Measurements from ENCODE around the gene ONECUT3.
"Not testable (repeated sequence)": the region's sequence is repeated elsewhere in the genome, so short reads cannot be mapped to it uniquely, and the experiment has no call there.

The ONECUT3 gene

DNA sequence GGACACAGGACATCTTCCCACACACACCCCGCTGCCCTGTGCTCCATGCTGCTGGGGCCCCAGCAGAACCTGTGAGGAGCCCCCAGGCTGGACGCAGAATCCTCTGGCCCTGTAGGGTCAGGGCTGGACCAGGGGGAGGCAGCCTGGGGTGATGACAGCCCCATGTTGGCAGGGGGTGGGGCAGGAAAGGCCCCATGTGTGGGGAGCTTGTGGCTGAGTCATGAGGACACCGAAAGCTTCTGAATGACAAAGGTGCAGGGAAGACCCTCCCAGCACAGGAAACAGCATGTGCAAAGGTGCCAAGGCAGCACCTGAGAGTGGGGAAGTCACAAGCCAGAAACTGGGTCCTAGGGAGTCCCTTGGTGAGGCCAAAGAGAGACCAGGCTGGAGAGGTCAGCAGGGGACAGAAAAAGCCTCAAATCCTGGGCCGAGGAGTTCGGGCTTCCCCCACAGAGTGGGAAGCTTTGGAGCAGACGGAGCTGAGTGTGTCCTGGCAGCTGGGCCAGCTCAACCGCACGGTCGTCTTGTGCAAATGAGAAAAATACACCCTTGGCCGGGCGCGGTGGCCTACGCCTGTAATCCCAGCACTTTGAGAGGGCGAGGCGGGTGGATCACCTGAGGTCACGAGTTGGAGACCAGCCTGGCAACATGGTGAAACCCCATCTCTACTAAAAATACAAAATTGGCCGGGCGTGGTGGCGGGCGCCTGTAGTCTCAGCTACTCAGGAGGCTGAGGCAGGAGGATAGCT, 41.3 kb downstream of the ONECUT3 start:
- no peak for DNase-seq (ENCODE audit: low read depth in 2 of 2)

DNA sequence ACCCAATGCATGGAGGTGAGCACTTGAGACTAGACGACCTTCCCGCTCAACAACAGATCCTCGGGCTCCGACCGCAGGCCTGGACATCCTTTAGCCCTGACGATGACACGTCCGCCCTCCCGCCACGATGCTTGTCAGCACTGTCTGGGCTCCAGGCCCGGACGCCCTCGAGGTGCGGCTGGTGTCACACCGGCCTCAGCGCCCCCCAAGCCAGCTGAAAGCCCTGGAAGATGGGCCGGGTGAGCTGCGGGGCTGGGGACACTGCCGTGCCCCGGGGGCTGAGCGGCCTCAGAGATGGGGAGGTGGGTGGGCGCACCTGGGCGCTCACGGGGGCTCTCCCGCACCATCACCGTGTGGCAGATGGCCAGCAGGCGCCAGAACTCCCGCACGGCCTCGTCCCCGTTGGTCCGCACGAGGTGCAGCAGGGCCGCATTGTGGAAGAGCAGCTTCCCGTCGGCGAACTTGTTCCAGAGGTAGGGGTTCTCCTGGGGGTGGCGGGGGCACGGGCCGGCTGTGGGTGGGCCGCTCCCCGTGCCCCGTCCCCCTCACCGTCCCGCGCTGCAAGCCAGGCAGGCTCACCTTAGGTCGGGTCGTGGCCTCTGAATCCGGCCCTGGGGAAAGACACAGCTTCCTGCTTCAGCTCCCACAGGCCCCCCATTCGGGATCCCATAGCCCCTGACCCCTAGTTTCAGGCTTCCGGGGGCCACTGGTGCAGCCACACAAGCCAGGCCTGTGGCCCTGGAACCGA, 43.3 kb downstream of the ONECUT3 start:
- no peak for DNase-seq (ENCODE audit: low read depth in 2 of 2)

DNA sequence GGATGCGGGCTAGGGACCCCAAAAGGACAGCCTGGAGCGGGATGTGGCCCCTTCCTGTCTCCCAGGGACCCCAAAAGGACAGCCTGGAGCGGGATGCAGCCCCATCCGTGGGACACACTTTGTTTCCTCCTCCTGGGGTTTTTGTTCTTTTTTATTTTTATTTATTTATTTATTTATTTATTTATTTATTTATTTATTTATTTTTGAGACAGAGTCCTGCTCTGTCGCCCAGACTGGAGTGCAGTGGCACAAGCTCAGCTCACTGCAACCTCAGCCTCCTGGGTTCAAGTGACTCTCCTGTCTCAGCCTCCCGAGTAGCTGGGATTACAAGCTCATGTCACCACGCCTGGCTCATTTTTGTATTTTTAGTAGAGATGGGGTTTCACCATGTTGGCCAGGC, 44.0 kb downstream of the ONECUT3 start:
- DNase-seq (ENCODE audit: low read depth in 2 of 2) = not testable (repeated sequence)

DNA sequence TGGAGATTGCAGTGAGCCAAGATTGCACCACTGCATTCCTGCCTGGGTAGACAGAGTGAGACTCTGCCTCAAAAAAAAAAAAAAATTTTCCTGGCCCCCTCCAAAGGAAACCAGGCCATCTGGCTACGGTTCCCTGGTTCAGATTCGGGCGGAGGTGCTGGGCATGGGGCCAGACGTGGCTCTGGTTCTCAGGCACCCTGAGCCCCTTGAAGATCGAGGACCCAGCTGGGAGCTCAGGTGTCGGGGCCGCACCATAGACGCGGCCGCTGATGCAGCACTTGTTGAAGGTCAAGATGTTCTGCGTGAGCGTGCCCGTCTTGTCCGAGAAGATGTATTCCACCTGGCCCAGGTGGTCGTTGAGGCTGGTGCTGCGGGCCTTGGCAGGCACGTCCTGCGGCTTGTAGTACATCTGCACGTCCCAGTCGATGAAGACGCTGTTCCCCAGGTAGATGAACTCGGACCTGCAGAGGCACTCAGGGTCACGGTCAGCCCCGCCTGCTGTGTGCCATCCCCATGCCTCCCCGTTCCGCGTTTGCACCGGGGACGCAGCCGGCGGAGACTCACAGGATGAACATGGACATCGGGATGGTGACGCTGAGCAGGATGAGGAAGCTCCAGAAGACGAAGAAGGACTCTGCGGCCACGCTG, 46.5 kb downstream of the ONECUT3 start:
- no peak for DNase-seq (ENCODE audit: low read depth in 2 of 2)

DNA sequence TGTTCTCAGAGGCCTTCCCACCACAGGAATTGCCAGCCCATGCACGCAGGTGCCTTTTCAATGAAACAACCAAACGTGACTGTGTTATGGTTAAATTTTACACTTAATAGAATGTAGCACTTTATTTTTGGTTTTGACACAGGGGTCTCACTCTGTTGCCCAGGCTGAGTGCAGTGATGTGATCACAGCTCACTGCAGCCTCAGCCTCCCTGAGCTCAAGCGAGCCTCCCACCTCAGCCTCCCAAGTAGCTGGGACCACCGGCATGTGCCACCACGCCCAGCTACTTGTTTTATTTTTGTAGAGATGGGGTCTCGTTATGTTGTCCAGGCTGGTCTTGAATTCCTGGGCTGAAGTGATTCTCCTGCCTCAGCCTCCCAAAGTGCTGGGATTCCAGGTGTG, 51.6 kb downstream of the ONECUT3 start:
- DNase-seq (ENCODE audit: low read depth in 2 of 2) = no peak

DNA sequence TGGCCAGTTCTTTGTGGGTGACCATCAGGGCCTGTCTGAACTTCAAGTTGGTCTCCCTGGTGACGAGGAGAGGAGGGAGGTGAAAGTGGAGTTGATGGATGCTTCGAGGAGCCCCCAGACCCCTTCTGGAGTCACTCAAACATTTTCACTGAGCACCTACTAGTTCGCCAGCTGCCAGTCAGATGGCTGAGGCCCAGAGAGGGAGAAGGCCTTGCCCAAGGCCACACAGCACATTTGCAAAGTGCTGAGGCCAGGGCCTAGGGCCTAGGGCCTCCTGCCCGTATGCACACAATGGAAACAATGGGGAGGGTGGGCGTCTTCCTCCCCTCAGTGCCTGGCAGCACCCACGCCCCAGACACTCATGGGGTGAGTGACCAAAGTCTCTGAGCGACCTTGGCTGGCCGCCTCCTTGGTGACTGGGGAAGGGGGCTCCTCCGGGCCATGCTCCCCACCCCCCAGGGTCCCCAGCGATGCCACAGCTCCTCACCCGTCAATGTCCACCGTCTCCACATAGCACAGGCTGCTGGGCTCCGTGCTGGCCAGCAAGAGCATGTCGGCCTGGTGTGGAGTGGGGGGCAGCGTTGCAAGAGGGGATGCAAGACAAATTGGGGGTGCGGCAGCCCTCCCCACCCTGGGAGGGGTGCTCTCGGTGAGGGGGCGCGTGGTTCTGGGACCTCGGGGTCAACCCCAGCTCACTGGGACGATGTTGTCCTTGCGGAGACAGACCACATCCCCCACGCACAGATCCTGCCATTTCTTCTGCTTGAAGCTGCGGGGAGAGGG, 52.3 kb downstream of the ONECUT3 start:
- no peak for DNase-seq (ENCODE audit: low read depth in 2 of 2)

DNA sequence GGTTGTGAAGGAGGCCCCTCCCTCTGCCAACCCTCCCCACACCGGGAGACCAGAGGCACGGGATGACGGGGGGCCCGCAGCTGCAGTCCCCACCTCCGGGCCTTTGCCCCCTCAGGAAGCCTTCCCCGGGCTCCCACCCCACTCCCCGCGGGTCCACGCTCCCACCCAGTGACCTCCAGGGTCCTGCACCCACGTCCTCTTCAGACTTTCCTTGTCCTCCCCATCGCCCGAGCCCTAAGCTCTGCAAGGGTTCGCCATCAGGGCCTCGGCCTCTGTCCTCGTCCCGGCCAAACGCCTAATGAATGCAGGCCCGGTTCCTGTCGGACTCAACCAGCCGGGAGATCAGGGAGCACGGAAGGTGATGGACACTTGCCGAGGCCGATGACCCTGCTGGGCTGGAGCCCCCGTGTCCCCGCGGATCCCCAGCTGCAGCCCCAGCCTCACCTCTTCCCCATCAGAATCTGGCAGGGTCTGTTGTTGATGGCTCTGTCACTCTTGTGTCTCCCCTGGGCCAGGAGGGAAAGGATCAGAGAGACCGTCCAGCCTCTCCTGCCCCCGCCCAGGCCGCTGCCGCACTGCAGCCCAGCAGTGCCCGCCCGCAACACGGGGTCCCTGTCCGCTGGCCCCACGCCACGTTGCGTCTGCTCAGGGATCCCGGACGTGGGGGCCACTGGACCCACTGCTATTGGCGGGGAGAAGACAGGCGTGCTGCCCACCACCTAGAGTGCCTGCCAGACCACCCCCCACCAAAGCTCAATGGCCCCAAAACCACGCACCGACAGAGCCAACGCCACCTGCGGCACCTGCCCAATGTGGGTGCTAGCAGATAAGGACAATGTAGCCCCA, 53.1 kb downstream of the ONECUT3 start:
- no peak for DNase-seq (ENCODE audit: low read depth in 2 of 2)

DNA sequence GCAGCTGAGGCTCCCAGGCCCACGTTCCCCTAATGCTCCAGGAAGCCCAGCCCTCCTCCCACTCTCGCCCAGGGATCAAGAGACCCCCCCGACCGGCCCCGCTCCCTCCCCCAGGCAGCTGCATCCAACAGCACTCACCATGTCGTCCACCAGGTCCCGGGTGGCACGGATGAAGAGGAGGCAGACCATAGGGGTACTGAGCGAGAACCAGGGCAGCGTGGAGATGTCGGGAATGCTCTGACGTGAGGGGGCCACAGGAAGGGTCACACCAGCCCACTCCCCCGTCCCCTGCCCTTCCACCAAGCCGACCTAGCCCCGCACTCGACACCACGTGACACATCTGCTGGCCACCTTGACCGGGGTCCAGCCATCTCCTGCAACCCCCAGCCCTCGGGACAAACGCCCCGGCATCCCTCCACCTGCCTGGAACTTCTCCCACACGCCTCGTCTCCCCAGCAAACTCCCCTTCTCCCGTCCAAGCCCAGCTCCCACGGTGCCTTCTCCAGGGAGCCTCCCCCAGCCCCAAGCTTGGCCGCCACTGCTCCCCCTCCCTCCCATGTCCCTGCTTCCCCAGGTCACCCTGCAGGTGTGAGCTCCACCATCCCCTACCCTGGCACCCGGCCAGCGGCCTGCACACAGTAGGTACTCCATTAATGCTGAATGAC, 53.9 kb downstream of the ONECUT3 start:
- DNase-seq (ENCODE audit: low read depth in 2 of 2) = no peak

DNA sequence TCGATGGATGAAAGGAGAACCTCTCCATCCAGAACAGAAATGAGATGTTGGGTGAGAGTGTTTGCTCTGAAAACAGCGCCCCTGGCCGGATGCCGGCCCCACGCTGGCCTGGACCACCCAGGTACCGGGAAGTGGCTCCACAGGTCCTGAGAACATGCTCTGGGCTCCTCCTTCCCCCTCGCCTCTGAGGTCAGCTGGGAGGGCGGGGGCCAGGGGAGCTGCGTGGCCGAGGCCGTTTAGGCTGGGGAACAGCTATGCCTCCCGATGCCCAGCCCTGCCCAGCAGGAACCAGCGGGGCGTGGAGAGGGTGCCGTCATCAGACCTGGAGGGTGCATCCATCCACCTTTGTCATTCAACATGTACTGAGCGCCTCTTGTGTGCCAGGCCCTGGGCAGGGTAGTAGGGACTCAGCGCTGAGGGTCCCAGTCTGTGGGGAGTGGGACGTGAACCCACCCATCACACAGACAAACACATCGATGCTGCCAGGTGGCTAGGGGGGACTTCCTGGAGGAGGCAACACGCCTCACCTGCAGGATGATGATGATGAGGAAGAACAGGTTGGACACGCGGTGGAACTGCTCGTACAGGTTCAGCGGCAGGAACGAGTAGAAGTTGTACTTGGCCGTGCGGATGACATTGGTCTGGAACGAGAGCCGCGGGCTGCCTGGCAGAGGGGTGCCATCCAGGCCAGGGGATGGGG, 54.5 kb downstream of the ONECUT3 start:
- DNase-seq (ENCODE audit: low read depth in 2 of 2) = no peak

DNA sequence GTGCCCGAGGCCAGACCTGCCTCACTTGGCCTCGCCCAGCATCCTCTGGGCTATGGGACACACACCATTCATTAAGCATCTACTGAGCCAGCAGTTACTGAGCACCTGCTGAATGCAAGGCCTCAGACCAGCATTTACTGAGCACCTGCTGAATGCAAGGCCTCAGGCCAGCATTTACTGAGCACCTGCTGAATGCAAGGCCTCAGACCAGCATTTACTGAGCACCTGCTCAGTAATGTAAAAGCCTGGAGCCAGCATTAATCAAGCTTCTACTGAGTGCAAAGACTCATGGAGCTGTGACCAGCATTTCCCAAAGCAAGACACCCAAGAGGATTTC, 55.1 kb downstream of the ONECUT3 start:
- DNase-seq (ENCODE audit: low read depth in 2 of 2) = no peak

DNA sequence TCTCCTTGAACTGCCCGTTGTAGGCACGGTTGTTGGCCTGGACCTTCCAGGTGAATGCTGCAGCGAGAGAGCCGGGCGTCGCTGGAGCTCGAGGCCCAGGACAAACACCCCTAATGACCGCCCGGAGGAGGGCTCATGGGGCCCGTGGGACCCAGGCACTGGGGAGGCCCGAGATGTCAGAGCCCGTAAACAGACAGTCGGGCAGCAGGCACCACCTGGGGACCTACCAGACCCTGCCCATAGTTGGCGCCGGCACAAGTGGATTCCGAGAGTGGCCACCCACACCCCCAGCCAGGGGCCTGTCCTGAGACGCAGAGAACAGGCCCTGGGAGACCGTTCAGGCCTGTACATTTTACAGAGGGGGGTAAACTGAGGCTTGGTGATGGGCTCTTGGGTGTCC, 56.4 kb downstream of the ONECUT3 start:
- no peak for DNase-seq (ENCODE audit: low read depth in 2 of 2)

DNA sequence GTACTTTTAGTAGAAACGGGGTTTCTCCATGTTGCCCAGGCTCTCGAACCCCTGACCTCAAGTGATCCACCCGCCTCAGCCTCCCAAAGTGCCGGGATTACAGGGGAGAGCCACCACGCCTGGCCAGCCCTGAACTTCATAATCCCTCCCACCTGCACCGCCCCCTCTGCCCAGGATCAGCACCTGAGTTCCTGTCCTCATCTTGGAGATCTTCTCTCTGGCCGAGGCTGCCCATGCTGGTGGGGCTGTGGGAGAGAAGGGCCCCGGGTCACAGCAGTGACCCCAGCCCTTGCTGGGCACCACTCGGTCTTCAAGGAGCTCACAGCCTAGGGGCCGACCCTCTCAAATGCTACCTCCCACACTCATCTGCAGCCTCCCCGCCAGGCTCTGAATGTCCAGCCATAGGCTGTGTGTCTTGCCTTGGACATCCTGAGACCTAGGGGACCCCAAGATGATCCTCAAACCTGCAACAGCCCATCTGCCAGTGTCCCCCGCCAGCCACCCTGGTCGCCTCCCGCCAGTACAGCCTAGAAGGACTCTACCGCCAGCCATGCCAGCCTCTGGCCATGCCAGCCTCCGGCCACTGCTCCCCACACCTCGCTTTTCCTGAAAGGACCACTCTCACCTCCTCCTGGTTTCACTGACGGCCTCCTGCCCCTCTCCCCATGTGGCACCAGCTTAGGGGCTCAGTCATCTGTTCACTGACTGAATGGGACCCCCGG, 57.3 kb downstream of the ONECUT3 start:
- DNase-seq (ENCODE audit: low read depth in 2 of 2) = no peak

DNA sequence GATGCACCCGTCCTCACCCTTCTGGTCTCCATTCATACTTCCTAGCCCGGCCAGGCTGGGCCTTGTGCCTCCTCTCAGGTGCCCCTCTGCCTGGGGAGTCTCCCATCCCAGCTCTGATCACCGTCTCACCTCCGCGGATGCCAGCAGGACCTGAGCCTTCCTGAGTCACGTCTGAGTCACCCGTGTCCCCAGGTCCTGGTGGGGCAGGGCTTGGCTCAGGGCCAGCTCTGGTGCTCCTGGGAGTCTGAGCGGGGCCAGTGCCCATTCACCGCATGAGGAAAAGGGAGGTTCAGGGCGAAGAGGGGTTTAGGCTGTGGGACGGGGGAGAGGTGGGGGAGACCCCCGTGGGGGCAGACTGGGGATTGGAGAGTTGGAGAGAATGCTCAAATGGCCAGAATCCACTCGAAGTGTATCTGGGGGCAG, 58.2 kb downstream of the ONECUT3 start:
- DNase-seq (ENCODE audit: low read depth in 2 of 2) = peak; percentile 36 to 47

DNA sequence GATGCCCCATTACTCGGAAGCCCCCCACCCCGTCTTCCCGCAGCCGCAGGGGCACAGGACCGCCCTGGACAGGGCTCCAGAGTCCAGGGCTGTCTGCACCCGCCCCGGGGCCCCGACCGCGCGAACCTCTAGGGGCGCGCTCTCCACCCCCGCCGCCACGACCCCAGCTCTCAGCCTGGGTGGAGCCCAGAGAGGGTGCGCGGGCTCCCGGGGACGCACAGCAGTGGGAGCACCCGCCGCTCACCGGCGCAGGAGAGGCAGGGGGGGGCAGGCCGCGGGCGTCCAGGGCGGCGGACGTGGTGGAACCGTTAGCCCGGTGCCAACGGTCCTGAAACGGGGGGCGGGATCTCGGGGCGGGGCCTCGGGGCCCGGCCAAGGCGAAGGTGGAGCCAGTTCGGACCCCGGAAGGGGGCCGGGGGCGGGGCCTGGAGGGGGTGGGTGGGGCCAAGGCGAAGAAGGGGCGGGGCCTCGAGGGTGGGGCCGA, 58.7 kb downstream of the ONECUT3 start, which contains the start of gene ATP8B3:
TSS of gene ATP8B3 (minus strand) at position 335 of the 484 bp plus-strand sequence. CDS start 540 bp downstream, outside the sequence.
- peak; percentile 47 to 66 for DNase-seq (ENCODE audit: low read depth in 2 of 2)

DNA sequence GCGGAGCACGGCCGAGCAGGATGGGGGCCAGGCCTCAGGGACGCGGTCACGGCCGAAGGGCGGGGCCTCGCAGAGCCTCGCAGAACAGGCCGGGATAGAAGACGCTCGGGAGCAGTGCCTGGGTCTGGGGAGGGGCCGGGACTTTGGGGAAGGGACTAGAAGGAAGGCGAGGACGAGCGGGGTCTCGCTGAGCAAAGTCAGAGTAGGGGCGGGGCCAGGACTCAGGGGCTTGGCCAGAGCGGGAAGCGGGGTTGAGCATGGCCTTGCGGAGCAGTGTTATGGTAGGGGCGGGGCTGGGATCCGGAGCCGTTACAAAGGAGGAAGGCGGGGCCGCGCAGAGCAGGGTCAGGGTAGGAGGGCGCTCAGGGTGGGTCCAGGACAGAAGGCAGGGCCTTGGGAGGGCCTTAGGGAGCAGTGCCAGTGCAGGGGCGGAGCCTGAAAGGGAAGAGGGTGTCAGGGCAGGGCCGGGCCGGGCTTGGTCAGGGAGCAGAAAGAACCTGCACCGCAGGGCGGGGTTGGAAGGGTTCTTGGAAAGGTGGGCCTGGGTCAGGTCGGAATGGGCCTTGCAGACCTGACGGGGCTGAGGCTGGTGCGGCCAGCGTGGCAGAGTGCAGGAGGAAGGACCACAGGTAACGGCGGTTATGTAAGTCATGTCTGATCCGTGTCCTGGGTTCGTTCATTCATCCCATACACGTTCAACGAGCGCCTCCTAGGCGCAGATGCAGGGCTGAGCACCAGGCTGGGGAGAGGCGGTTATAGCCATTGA, 59.3 kb downstream of the ONECUT3 start:
- peak; percentile 53 to 68 for DNase-seq (ENCODE audit: low read depth in 2 of 2)

DNA sequence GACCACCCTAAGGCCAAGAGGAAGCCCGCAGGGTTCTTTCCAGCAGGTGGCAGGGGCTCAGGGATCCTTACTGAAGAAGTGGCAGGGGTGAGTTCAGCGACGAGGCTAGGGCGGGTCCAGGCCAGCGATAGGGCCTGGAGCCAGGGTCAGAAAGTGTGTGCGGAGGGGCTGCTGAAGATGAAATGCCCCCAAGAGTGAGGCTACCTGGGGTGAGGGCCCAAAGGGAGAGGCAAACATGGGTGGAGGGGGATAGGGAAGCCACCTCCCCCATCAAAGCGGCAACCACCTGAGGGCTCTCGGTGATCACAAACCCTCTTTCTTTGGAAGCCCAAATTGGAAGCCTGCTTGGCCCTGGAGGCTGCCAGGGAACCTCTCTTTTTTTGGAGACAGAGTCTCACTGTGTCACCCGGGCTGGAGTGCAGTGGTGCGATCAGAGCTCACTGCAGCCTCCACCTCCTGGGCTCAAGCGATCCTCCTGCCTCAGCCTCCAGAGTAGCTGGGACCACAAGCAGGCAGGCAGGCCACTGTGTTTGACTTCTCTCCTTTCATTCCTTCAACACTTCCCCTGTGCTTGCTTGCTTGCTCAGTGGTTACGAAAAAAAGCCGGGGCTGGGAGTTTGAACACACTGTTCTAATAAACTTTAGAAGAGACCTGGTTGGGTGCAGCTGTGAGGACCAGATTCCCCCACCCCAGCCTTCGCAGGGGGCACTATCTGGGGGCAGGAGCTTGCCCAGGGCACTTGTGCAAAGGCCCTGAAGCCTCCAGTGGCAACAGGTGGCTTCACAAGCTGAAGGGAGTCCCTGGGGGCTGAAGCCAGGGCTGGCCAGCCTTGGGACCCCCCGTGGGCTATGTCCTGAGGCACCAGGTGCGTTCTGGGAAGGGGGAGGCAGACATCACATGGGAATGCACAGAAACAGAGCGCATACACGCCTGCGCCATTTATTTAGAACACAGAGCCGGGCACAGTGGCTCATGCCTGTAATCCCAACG, 60.2 kb downstream of the ONECUT3 start:
- DNase-seq (ENCODE audit: low read depth in 2 of 2) = no peak

DNA sequence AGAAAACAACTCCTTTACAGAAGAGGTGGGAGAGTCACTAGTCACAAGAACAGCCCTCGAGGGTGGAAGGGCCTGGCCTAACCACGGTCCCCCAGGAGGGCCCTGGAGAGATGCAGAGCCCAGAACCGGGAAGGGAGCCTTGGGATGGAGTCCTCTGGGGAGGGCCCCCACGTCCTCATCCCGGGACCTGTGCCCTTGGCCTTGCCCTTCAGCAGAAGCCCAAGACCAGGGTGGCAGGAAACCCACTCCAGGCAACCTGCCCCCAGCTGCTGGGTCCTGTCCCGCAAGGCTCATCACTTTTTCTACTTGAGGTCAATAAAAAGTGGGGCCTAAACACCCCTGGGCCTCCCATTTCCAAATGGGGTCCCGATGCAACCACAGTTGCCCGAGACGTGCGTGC, 61.1 kb downstream of the ONECUT3 start:
- no peak for DNase-seq (ENCODE audit: low read depth in 2 of 2)

Data from stimulated activated CD4-positive, alpha-beta T cell treated with anti-CD3 and anti-CD28 coated beads, Interleukin-1b, Interleukin-23, amount 100 ng/mL, for 4 hours (primary cell).